ENCODE data around the gene RBL2.
"Not testable (repeated sequence)": the region's sequence is repeated elsewhere in the genome, so short reads cannot be mapped to it uniquely, and the experiment has no call there.

Gene RBL2, protein sequence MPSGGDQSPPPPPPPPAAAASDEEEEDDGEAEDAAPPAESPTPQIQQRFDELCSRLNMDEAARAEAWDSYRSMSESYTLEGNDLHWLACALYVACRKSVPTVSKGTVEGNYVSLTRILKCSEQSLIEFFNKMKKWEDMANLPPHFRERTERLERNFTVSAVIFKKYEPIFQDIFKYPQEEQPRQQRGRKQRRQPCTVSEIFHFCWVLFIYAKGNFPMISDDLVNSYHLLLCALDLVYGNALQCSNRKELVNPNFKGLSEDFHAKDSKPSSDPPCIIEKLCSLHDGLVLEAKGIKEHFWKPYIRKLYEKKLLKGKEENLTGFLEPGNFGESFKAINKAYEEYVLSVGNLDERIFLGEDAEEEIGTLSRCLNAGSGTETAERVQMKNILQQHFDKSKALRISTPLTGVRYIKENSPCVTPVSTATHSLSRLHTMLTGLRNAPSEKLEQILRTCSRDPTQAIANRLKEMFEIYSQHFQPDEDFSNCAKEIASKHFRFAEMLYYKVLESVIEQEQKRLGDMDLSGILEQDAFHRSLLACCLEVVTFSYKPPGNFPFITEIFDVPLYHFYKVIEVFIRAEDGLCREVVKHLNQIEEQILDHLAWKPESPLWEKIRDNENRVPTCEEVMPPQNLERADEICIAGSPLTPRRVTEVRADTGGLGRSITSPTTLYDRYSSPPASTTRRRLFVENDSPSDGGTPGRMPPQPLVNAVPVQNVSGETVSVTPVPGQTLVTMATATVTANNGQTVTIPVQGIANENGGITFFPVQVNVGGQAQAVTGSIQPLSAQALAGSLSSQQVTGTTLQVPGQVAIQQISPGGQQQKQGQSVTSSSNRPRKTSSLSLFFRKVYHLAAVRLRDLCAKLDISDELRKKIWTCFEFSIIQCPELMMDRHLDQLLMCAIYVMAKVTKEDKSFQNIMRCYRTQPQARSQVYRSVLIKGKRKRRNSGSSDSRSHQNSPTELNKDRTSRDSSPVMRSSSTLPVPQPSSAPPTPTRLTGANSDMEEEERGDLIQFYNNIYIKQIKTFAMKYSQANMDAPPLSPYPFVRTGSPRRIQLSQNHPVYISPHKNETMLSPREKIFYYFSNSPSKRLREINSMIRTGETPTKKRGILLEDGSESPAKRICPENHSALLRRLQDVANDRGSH

GRCh38 chr16:53434377-53435065 is at the start of gene RBL2:
Gene RBL2 (plus strand): TSS chr16:53434471. CDS start chr16:53434557, 86 bp downstream.
- peak; percentile 78 for DNase-seq (ENCODE audit: low spot score)

GRCh38 chr16:53384610-53385009 is 49.7 kb upstream of the RBL2 start:
- DNase-seq (ENCODE audit: low spot score), result not testable (repeated sequence)

GRCh38 chr16:53404959-53405358 is 29.3 kb upstream of the RBL2 start:
- no peak for DNase-seq (ENCODE audit: low spot score)

DNA sequence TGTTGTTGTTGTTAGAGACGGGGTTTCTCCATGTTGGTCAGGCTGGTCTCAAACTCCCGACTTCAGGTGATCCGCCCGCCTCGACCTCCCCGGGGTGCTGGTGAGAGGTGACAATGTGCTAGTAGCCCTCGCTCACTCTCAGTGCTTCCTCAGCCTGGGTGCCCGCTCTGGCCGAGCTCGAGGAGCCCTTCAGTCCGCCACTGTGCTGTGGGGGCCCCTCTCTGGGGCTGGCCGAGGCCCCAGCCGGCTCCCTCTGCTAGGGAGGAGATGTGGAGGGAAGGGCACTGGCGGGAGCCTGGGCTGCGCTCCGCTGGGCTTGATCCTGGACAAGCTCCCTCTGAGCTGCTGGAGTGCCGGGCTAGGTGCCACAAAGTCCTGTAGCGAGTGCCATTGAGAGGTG is 21.7 kb upstream of the RBL2 start:
- DNase-seq (ENCODE audit: low spot score), result no peak

- DNase-seq (ENCODE audit: low spot score), result no peak
Measured at GRCh38 chr16:53413864-53414263, 20.4 kb upstream of the RBL2 start.

- DNase-seq (ENCODE audit: low spot score), result no peak
Measured at GRCh38 chr16:53414381-53414780, 19.9 kb upstream of the RBL2 start.

GRCh38 chr16:53415504-53415903 is 18.8 kb upstream of the RBL2 start:
- no peak for DNase-seq (ENCODE audit: low spot score)

DNA sequence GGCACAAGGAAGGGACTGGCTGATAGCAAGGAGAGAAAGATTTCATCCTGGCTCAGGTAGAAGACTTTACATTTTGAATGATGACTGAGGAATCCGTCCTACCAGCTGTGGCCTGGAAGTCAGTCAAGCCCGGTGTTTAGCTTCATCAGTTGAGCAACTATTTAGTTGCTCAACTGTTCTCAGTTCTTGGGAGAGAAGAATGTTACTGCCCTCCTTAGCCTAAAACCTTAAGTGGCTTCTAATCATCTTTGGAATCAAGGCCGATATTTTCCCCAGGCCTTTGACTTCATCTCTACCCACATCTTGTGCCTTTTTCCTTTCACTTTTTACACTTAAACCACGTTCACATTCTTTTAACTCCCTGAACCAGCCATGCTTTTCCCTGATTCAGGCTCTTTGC is 17.3 kb upstream of the RBL2 start:
- no peak for DNase-seq (ENCODE audit: low spot score)

DNA sequence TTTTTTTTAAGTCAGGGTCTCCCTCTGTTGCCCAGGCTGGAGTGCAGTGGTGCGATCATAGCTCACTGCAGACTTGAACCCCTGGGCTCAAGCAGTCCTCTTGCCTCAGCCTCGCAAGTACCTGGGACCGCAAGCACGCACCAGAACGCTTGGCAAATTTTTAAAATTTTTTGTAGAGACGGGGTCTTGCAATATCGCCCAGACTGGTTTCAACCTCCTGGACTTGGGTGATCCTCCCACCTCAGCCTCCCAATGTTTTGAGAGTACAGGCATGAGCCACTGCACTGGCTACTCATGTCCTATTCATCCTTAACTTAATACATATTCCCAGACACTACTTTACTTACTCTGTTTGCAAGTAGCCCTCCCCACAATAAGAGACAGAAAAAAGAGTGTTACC is 16.3 kb upstream of the RBL2 start:
- no peak for DNase-seq (ENCODE audit: low spot score)

GRCh38 chr16:53419383-53419709 is 14.9 kb upstream of the RBL2 start:
- not testable (repeated sequence) for DNase-seq (ENCODE audit: low spot score)

- no peak for DNase-seq (ENCODE audit: low spot score)
Measured at GRCh38 chr16:53421248-53421647, 13.0 kb upstream of the RBL2 start.

DNA sequence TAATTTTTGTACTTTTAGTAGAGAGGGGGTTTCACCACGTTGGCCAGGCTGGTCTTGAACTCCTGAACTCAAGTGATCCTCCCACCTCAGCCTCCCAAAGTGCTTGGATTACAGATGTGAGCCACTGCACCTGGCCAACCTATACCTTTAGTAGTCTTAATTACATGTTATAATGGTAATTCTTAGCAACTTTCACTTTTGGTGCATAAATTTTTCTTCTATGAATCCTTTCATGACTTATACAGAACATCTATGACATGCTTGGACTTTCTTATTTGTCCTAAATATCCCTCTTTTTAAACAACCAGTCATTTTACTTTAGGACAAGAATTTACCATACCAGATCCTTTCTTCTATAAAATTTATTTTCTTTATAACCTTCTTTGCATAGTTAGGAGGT is 10.3 kb upstream of the RBL2 start:
- DNase-seq (ENCODE audit: low spot score), result not testable (repeated sequence)

GRCh38 chr16:53428681-53429080 is 5.6 kb upstream of the RBL2 start:
- DNase-seq (ENCODE audit: low spot score), result no peak

- no peak for DNase-seq (ENCODE audit: low spot score)
Measured at GRCh38 chr16:53429221-53429943, 4.9 kb upstream of the RBL2 start.

DNA sequence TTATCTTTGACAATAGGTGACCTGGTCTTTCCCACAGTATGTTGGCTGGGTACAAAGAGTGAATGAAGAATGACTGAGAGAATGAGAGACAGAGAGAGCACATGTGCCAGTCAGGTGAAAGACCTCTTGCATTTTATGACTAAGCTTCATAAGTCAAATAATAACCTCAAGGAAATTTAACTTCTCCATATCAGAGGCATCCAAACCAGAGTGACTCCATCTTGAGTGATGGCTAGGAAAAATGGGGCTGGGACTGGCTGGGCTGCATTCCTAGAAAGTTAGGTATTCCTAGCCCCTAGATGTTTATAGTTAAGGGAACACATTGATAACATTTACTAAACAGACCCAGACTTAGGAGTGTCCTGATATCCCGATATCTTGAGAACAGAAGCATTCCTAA is 3.9 kb upstream of the RBL2 start:
- no peak for DNase-seq (ENCODE audit: low spot score)

- DNase-seq (ENCODE audit: low spot score), result peak; percentile 2
Measured at GRCh38 chr16:53433509-53433908, 762 bp upstream of the RBL2 start.

- no peak for DNase-seq (ENCODE audit: low spot score)
Measured at GRCh38 chr16:53433930-53434376, 318 bp upstream of the RBL2 start.

- DNase-seq (ENCODE audit: low spot score), result peak; percentile 91
Measured at GRCh38 chr16:53435066-53435688, 906 bp downstream of the RBL2 start.

DNA sequence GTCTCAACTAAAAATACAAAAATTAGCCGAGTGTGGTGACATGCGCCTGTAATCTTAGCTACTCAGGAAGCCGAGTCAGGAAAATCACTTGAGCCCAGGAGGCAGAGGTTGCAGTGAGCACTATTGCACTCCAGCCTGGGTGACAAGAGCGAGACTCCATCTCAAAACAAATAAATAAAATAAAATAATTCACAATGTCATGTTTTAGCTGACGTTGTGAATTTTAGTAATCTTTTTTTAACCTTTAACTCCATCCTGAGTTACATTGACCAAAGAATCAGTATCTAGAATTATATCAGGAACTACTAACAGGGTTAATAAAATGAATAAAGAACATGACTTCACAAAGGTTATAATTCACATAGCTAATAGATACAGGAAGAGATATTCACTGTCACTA is 5.9 kb downstream of the RBL2 start:
- no peak for DNase-seq (ENCODE audit: low spot score)

DNA sequence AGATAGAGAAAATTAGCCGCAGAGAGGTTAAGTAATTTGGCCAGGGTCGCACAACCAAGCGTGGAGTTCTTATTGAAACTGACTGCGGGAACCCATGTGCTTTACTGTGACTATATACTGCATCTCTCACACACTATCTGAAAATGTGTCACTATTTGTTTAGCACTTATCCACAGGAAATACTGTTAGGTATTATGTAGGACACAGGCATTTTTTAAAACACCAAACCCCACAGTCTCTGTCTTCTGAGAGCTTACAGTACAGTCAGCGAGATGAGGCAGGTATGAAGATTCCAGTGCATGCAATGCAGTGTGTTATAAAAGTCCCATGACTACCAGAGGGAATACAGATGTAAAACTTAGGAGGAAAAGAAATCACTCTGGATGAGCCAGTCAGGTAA is 11.3 kb downstream of the RBL2 start:
- DNase-seq (ENCODE audit: low spot score), result no peak

DNA sequence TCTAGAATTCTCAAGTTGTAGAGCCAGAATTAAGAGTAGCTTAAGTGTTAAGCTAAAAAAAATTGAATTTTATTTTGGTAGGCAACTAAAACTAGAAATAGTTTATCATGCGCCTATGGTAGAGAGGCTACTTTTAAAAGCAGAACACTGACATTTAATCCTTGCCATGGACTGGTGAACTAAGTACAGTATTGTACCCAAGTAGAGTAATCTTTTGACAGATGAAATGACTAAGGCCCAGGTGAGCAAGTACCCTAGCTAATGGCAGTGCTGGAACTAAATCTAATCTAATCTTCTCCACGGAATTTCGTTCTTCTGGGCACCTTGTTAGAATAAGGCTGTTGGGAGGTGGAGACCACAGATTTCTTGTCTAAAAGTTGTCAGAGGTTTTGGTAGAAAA is 11.8 kb downstream of the RBL2 start:
- DNase-seq (ENCODE audit: low spot score), result no peak

All from globus pallidus (tissue), 1 donor.